A549 (cell line): Measurements from ENCODE around the gene KIF4A. TPM values are rescaled to one million over a fixed set of nuclear protein-coding genes. Genes with fewer than 3 reads are reported as not detected.

Experiments
- ATAC-seq, 2 experiments: fragments of 200-7000 bp in 1 of 2; fragments of >200 bp in 1 of 2; cut with Nextera tagmentation in 1 of 2; cut with Tn5 transposase in 1 of 2; 3 replicates each; pipeline versions ENCODE4 v1.8.0 to v1.9.1; 2018 to 2020; ENCODE audit warnings: mild to moderate bottlenecking in 1 of 2, moderate library complexity in 1 of 2
- CTCF ChIA-PET: fragments of 300-600 bp; sonication (Branson Sonifier 250); formaldehyde crosslinking; extraction: SDS; loops from one replicate; lab custom pipeline; 2021; ENCODE audit warnings: antibody characterized with exemption, inconsistent platforms; lab: Yijun Ruan, JAX
- POLR2A ChIA-PET: fragments of 350-600 bp; formaldehyde crosslinking; extraction: SDS; loops from one replicate; lab custom pipeline; 2021; ENCODE audit warnings: antibody characterized with exemption, inconsistent platforms; lab: Yijun Ruan, JAX
- DNase-seq, 2 experiments: peaks; one replicate each; pipeline versions ENCODE4 v3.0.0 to v3.0.0-alpha.2; 2011 to 2016; ENCODE audit warnings: low read depth in 1 of 2, low spot score in 1 of 2
- FAIRE-seq: peaks from 2 replicates; lab custom pipeline; 2011; peaks lifted over from hg19 to GRCh38; lab: Jason Lieb, UNC
- H3K27ac ChIP-seq, 2 experiments: fragments of >200 bp; sonication (Bioruptor Twin); formaldehyde crosslinking; 3 replicates each; pipeline ENCODE4 v1.5.1; 2016 to 2017
- H3K4me1 ChIP-seq: fragments of >200 bp; sonication (Bioruptor Twin); formaldehyde crosslinking; 3 replicates; pipeline ENCODE4 v1.6.1; 2016
- H3K4me2 ChIP-seq: fragments of >200 bp; sonication (Bioruptor Twin); formaldehyde crosslinking; 3 replicates; pipeline ENCODE4 v1.6.1; 2016
- H3K4me3 ChIP-seq: fragments of >200 bp; sonication (Bioruptor Twin); formaldehyde crosslinking; 3 replicates; pipeline ENCODE4 v1.5.1; 2016
- H3K9me3 ChIP-seq: fragments of >200 bp; sonication (Bioruptor Twin); formaldehyde crosslinking; 3 replicates; pipeline ENCODE4 v1.6.1; 2016
- CBX2 ChIP-seq: fragments of 200-600 bp; sonication (generic); IDR thresholded peaks from 2 replicates; pipeline ENCODE4 v1.6.1; 2016; ENCODE audit warnings: low read depth, mild to moderate bottlenecking, borderline replicate concordance
- CBX8 ChIP-seq: fragments of 200-600 bp; sonication (generic); IDR thresholded peaks from 2 replicates; pipeline ENCODE4 v1.6.1; 2016
- CHD2 ChIP-seq: fragments of 150-350 bp; IDR thresholded peaks from 2 replicates; pipeline ENCODE4 v1.6.1; 2014; ENCODE audit warnings: low read length; ENCODE audit not compliant: partially characterized antibody
- CHD4 ChIP-seq: fragments of 200-600 bp; sonication (generic); IDR thresholded peaks from 2 replicates; pipeline ENCODE4 v1.6.1; 2016; ENCODE audit warnings: antibody characterized with exemption, mild to moderate bottlenecking, borderline replicate concordance
- E2F6 ChIP-seq: IDR thresholded peaks from 2 replicates; pipeline ENCODE4 v1.6.1; 2012; ENCODE audit warnings: low read depth, borderline replicate concordance
- EHF ChIP-seq: fragments of 250-450 bp; sonication (Bioruptor Pico); IDR thresholded peaks from 2 replicates; pipeline ENCODE4 v1.5.0; 2020; ENCODE audit warnings: mild to moderate bottlenecking
- EHMT2 ChIP-seq: fragments of 200-600 bp; sonication (generic); IDR thresholded peaks from 2 replicates; pipeline ENCODE4 v1.6.1; 2016; ENCODE audit warnings: antibody characterized with exemption, low read depth, mild to moderate bottlenecking, moderate library complexity
- ELK1 ChIP-seq: fragments of 150-350 bp; IDR thresholded peaks from 2 replicates; pipeline ENCODE4 v1.6.1; 2014; ENCODE audit warnings: low read depth, mild to moderate bottlenecking, low read length
- FOSB ChIP-seq: fragments of 250-450 bp; sonication (Bioruptor Pico); IDR thresholded peaks from 2 replicates; pipeline ENCODE4 v1.5.0; 2020; ENCODE audit warnings: mild to moderate bottlenecking, moderate library complexity
- HOXA7 ChIP-seq: fragments of 250-450 bp; sonication (Bioruptor Pico); IDR thresholded peaks from 2 replicates; pipeline ENCODE4 v1.5.0; 2020; ENCODE audit warnings: mild to moderate bottlenecking, moderate library complexity
- HOXB13 ChIP-seq: fragments of 250-450 bp; sonication (Bioruptor Pico); IDR thresholded peaks from 2 replicates; pipeline ENCODE4 v1.5.0; 2020; ENCODE audit warnings: low read depth, mild to moderate bottlenecking, moderate library complexity
- JUNB ChIP-seq: fragments of >200 bp; sonication (Bioruptor Twin); formaldehyde crosslinking; IDR thresholded peaks from 2 replicates; pipeline ENCODE4 v1.6.1; 2016
- KDM5A ChIP-seq: fragments of 200-600 bp; sonication (generic); IDR thresholded peaks from 2 replicates; pipeline ENCODE4 v1.6.1; 2016; ENCODE audit warnings: antibody characterized with exemption, mild to moderate bottlenecking
- NPAS2 ChIP-seq: fragments of 250-450 bp; sonication (Bioruptor Pico); IDR thresholded peaks from 2 replicates; pipeline ENCODE4 v1.8.0; 2022; ENCODE audit warnings: mild to moderate bottlenecking, moderate library complexity, borderline replicate concordance
- NR3C1 ChIP-seq: fragments of >200 bp; sonication (Bioruptor Twin); formaldehyde crosslinking; IDR thresholded peaks from 3 replicates; pipeline ENCODE4 v1.6.1; 2017
- PHF8 ChIP-seq: fragments of 200-600 bp; sonication (generic); IDR thresholded peaks from 2 replicates; pipeline ENCODE4 v1.6.1; 2016; ENCODE audit warnings: low read depth, mild to moderate bottlenecking, antibody characterized with exemption, moderate library complexity, borderline replicate concordance
- RARB ChIP-seq: fragments of 250-450 bp; sonication (Bioruptor Pico); IDR thresholded peaks from 2 replicates; pipeline ENCODE4 v1.8.0; 2021; ENCODE audit warnings: mild to moderate bottlenecking, moderate library complexity
- RCOR1 ChIP-seq: fragments of 150-350 bp; IDR thresholded peaks from 2 replicates; pipeline ENCODE4 v1.6.1; 2014; ENCODE audit warnings: antibody characterized with exemption, low read length, low read depth
- RNF2 ChIP-seq: fragments of 200-600 bp; sonication (generic); IDR thresholded peaks from 2 replicates; pipeline ENCODE4 v1.6.1; 2016; ENCODE audit warnings: low read depth, mild to moderate bottlenecking, antibody characterized with exemption, moderate library complexity, borderline replicate concordance
- SREBF2 ChIP-seq: fragments of 450-650 bp; IDR thresholded peaks from 2 replicates; pipeline ENCODE4 v1.6.1; 2014; ENCODE audit warnings: mild to moderate bottlenecking, moderate library complexity
- TFCP2L1 ChIP-seq: fragments of 250-450 bp; sonication (Bioruptor Pico); IDR thresholded peaks from 2 replicates; pipeline ENCODE4 v1.5.0; 2021; ENCODE audit warnings: mild to moderate bottlenecking
- ZC3H11A ChIP-seq: fragments of 450-650 bp; IDR thresholded peaks from 2 replicates; pipeline ENCODE4 v1.6.1; 2014; ENCODE audit warnings: antibody characterized with exemption, mild to moderate bottlenecking
- ZFP36 ChIP-seq: fragments of 450-650 bp; IDR thresholded peaks from 2 replicates; pipeline ENCODE4 v1.6.1; 2014; ENCODE audit warnings: borderline replicate concordance; ENCODE audit not compliant: partially characterized antibody
- WGBS: methylation state at CpG from one replicate; pipeline ENCODE4 v1.1.6; 2017; ENCODE audit errors: missing lambda C conversion rate; 5-methylcytosine and 5-hydroxymethylcytosine counted together
- polyA plus RNA-seq, 4 experiments: library from polyadenylated mRNA; depleted of rRNA in 3 of 4; stranded (reverse); fragments of >200 nt; fragmentation: RNase III in 1 of 4; extraction: RNeasy Plus Mini Kit Qiagen cat#74134 plus additional on column Dnase treatment in 1 of 4; gene quantifications; 2 replicates in 3 of 4; 3 replicates in 1 of 4; pipeline ENCODE4 v1.2.3, GENCODE V29; 2011 to 2017
- TF ChIP-seq, protein P1 (sequence below): fragments of >200 bp; sonication (Bioruptor Twin); formaldehyde crosslinking; IDR thresholded peaks from 3 replicates; pipeline ENCODE4 v1.5.1; 2016

Gene KIF4A
- polyA plus RNA-seq, 2 of the 4 experiments (the other 2 are of a cell fraction) = 27.9 to 46.6 TPM

GRCh38 chrX:70444326-70444945 is 154.5 kb downstream of the KIF4A start, which contains the start of gene DLG3:
TSS of gene DLG3 (plus strand) at chrX:70444835. CDS start at chrX:70445202, 367 bp downstream.
- H3K4me2 ChIP-seq = peak within 1 kb of the TSS; percentile 95
- WGBS = 21% methylated on average over 8 of the region's 21 CpGs
- peak within 1 kb of the TSS; percentile 47 for H3K4me3 ChIP-seq
- H3K4me1 ChIP-seq = 0 out of 3 replicates have a peak, but pooled peaks cover 4% of the 10 kb centered on the region
- ATAC-seq (peak; percentile 72 to 82), FAIRE-seq (no peak), DNase-seq (peak; percentile 33 to 42)
- CTCF ChIA-PET = interaction anchor here (1.2 to 3.9 kb wide), 4 partner anchors 9 to 220 kb away, joined by 3 to 29 read pairs (median 18); no protein-coding TSS in a partner anchor
- H3K27ac ChIP-seq = peak within 1 kb of the TSS in 1 of 2 experiments; percentile 42; a peak in 3 of 6 replicates
- no peaks in the 10 kb centered on the region for H3K9me3 ChIP-seq
- POLR2A ChIA-PET = interaction anchor here (0.8 kb wide), 1 partner anchor 10 kb away, joined by 3 read pairs; no protein-coding TSS in a partner anchor
- TF ChIP-seq ZC3H11A = no peak
- TF ChIP-seq, protein P1, sequence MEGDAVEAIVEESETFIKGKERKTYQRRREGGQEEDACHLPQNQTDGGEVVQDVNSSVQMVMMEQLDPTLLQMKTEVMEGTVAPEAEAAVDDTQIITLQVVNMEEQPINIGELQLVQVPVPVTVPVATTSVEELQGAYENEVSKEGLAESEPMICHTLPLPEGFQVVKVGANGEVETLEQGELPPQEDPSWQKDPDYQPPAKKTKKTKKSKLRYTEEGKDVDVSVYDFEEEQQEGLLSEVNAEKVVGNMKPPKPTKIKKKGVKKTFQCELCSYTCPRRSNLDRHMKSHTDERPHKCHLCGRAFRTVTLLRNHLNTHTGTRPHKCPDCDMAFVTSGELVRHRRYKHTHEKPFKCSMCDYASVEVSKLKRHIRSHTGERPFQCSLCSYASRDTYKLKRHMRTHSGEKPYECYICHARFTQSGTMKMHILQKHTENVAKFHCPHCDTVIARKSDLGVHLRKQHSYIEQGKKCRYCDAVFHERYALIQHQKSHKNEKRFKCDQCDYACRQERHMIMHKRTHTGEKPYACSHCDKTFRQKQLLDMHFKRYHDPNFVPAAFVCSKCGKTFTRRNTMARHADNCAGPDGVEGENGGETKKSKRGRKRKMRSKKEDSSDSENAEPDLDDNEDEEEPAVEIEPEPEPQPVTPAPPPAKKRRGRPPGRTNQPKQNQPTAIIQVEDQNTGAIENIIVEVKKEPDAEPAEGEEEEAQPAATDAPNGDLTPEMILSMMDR = no peak
- no peak for TF ChIP-seq KDM5A
- TF ChIP-seq PHF8 = no peak
- no peak for TF ChIP-seq JUNB
- TF ChIP-seq TFCP2L1 (CRISPR knock-in tag) = no peak
- no peak for TF ChIP-seq ELK1
- TF ChIP-seq NPAS2 (CRISPR knock-in tag) = no peak
- no peak for TF ChIP-seq RNF2
- no peak for TF ChIP-seq RARB (CRISPR knock-in tag)
- TF ChIP-seq EHF (CRISPR knock-in tag) = no peak
- TF ChIP-seq CHD2 = no peak
- no peak for TF ChIP-seq ZFP36

GRCh38 chrX:70444946-70445656 is 155.2 kb downstream of the KIF4A start:
- DNase-seq (no peak), FAIRE-seq (no peak), ATAC-seq (no peak; a peak in 1 of 6 replicates)
- H3K4me3 ChIP-seq = peak overlapping the region; percentile 47
- POLR2A ChIA-PET = no interaction called here
- H3K27ac ChIP-seq = peak overlapping the region in 1 of 2 experiments; percentile 42; a peak in 3 of 6 replicates
- no peak for TF ChIP-seq HOXB13 (CRISPR knock-in tag)
- no peak for TF ChIP-seq PHF8
- no peak for TF ChIP-seq NR3C1
- no peak for TF ChIP-seq HOXA7 (CRISPR knock-in tag)
- no peak for TF ChIP-seq FOSB
- no peak for TF ChIP-seq ZFP36
- TF ChIP-seq SREBF2 = no peak
- no peak for TF ChIP-seq CHD4
- TF ChIP-seq CBX8 = no peak
- no peak for TF ChIP-seq RCOR1
- TF ChIP-seq E2F6 = no peak
- no peak for TF ChIP-seq CBX2
- TF ChIP-seq EHMT2 = no peak
- no peak for TF ChIP-seq ZC3H11A
- H3K4me2 ChIP-seq = peak overlapping the region; percentile 95
- 4% methylated on average over 4 of the region's 61 CpGs for WGBS
- 0 out of 3 replicates have a peak, but pooled peaks cover 4% of the 10 kb centered on the region for H3K4me1 ChIP-seq
- no peaks in the 10 kb centered on the region for H3K9me3 ChIP-seq
- CTCF ChIA-PET = interaction anchor here (1.2 to 3.9 kb wide), 4 partner anchors 8 to 220 kb away, joined by 3 to 29 read pairs (median 18); no protein-coding TSS in a partner anchor
